ENCODE data around the gene ZNF416.

Gene ZNF416

GRCh38 chr19:57599761-57600383, 21.2 kb upstream of the ZNF416 start, which contains the start of gene ZNF530:
Gene ZNF530, plus strand, starts transcription at chr19:57599885. Its CDS starts 4,461 bp downstream, at chr19:57604346.
- Histone ChIP-seq H4K20me1 (no peaks in the 10 kb centered on the region), H3K27ac (peak within 1 kb of the TSS; percentile 13 to 76 (median 70); a peak in 21 of 22 replicates), H3K36me3 (peaks cover 18 to 39% (median 35%) of the 10 kb centered on the region in 11 experiments), H3K9me3 (replicated peaks in 1 of 11) (peaks cover 8 to 35% (median 20%) of the 10 kb centered on the region in 11 experiments; a peak in 21 of 22 replicates), H3K27me3 (no peaks in the 10 kb centered on the region), H3K4me2 (peak within 1 kb of the TSS; percentile 94 to 100 (median 97)), H3K9ac (peak within 1 kb of the TSS; percentile 74 to 88 (median 83)), H3K4me3 (peak within 1 kb of the TSS; percentile 74 to 95 (median 88)), H3K4me1 (peaks cover 9 to 19% (median 12%) of the 10 kb centered on the region in 10 experiments)
- TF ChIP-seq Cebpa-rat (IDR thresholded peaks at IDR 0.05), result no peak

GRCh38 chr19:57599377-57599760, 20.7 kb upstream of the ZNF416 start:
- TF ChIP-seq Cebpa-rat (IDR thresholded peaks at IDR 0.05), result no peak
- H3K4me3 ChIP-seq, result peak overlapping the region; percentile 74 to 95 (median 88)
- H3K4me2 ChIP-seq, result peak overlapping the region; percentile 46 to 100 (median 97); a peak in 21 of 22 replicates
- H3K36me3 ChIP-seq, result peaks cover 13 to 34% (median 30%) of the 10 kb centered on the region in 11 experiments
- H3K9ac ChIP-seq, result peak overlapping the region in 10 of 11 experiments; percentile 74 to 88 (median 83); a peak in 18 of 22 replicates
- no peaks in the 10 kb centered on the region for H3K27me3 ChIP-seq
- peak overlapping the region in 8 of 11 experiments; percentile 32 to 76 (median 70); a peak in 9 of 22 replicates for H3K27ac ChIP-seq
- H3K9me3 ChIP-seq (replicated peaks in 1 of 11), result peaks cover 8 to 30% (median 21%) of the 10 kb centered on the region in 11 experiments; a peak in 21 of 22 replicates
- no peaks in the 10 kb centered on the region for H4K20me1 ChIP-seq
- H3K4me1 ChIP-seq, result peaks cover 9 to 19% (median 12%) of the 10 kb centered on the region in 10 experiments

- no peak for TF ChIP-seq Cebpa-rat (IDR thresholded peaks at IDR 0.05)
- H3K27ac ChIP-seq, result no peak overlapping the region
- peak overlapping the region in 6 of 10 experiments; percentile 5 to 54 (median 20); a peak in 4 of 20 replicates for H3K4me3 ChIP-seq
- H4K20me1 ChIP-seq, result no peaks in the 10 kb centered on the region
- peaks cover 87 to 94% (median 90%) of the 10 kb centered on the region in 11 experiments for H3K9me3 ChIP-seq (replicated peaks in 1 of 11)
- no peaks in the 10 kb centered on the region; a peak in 2 of 22 replicates for H3K27me3 ChIP-seq
- no peak overlapping the region for H3K9ac ChIP-seq
- peaks cover 74 to 83% (median 77%) of the 10 kb centered on the region in 11 experiments for H3K36me3 ChIP-seq
- peaks cover 16 to 22% (median 17%) of the 10 kb centered on the region in 10 experiments for H3K4me1 ChIP-seq
- no peak overlapping the region for H3K4me2 ChIP-seq
These were observed 8.8 kb upstream of the ZNF416 start for GRCh38 chr19:57587529-57587928.

- H4K20me1 ChIP-seq, result no peaks in the 10 kb centered on the region
- peaks cover 59 to 90% (median 68%) of the 10 kb centered on the region in 11 experiments for H3K9me3 ChIP-seq (replicated peaks in 1 of 11)
- H3K4me2 ChIP-seq, result peak within 1 kb of the TSS; percentile 85 to 98 (median 94)
- peak within 1 kb of the TSS; percentile 64 to 91 (median 86); a peak in 21 of 22 replicates for H3K27ac ChIP-seq
- no peaks in the 10 kb centered on the region for H3K27me3 ChIP-seq
- peaks cover 16 to 27% (median 22%) of the 10 kb centered on the region in 10 experiments for H3K4me1 ChIP-seq
- no peak for TF ChIP-seq Cebpa-rat (IDR thresholded peaks at IDR 0.05)
- peak within 1 kb of the TSS; percentile 86 to 93 (median 88) for H3K9ac ChIP-seq
- H3K4me3 ChIP-seq, result peak within 1 kb of the TSS; percentile 82 to 94 (median 90)
- H3K36me3 ChIP-seq, result peaks cover 36 to 46% (median 40%) of the 10 kb centered on the region in 11 experiments
These were observed 5.1 kb upstream of the ZNF416 start, which contains the start of gene ZIK1 for GRCh38 chr19:57583521-57584416. Gene ZIK1, plus strand, starts transcription at chr19:57584145. Its CDS starts 212 bp downstream, at chr19:57584357.

GRCh38 chr19:57583104-57583520, 4.4 kb upstream of the ZNF416 start:
- no peak for TF ChIP-seq Cebpa-rat (IDR thresholded peaks at IDR 0.05)
- Histone ChIP-seq H3K9ac (peak overlapping the region in 10 of 11 experiments; percentile 77 to 93 (median 88); a peak in 18 of 22 replicates), H3K4me1 (peaks cover 16 to 29% (median 23%) of the 10 kb centered on the region in 10 experiments), H3K4me3 (peak overlapping the region; percentile 82 to 94 (median 90)), H3K27ac (peak overlapping the region; percentile 64 to 91 (median 86); a peak in 21 of 22 replicates), H4K20me1 (no peaks in the 10 kb centered on the region), H3K36me3 (peaks cover 30 to 39% (median 33%) of the 10 kb centered on the region in 11 experiments), H3K9me3 (replicated peaks in 1 of 11) (peaks cover 53 to 84% (median 62%) of the 10 kb centered on the region in 11 experiments), H3K4me2 (peak overlapping the region; percentile 49 to 94 (median 84)), H3K27me3 (no peaks in the 10 kb centered on the region)

- H3K27me3 ChIP-seq, result no peaks in the 10 kb centered on the region
- H4K20me1 ChIP-seq, result no peaks in the 10 kb centered on the region
- no peak overlapping the region for H3K4me2 ChIP-seq
- peaks cover 8 to 19% (median 14%) of the 10 kb centered on the region in 10 experiments for H3K4me1 ChIP-seq
- H3K27ac ChIP-seq, result no peak overlapping the region
- H3K9ac ChIP-seq, result no peak overlapping the region
- TF ChIP-seq Cebpa-rat (IDR thresholded peaks at IDR 0.05), result no peak
- peaks cover 54 to 63% (median 62%) of the 10 kb centered on the region in 11 experiments for H3K36me3 ChIP-seq
- H3K4me3 ChIP-seq, result peak overlapping the region in 4 of 10 experiments; percentile 5 to 91 (median 58); a peak in 5 of 20 replicates
- peaks cover 61 to 91% (median 71%) of the 10 kb centered on the region in 11 experiments for H3K9me3 ChIP-seq (replicated peaks in 1 of 11)
These were observed 2.0 kb downstream of the ZNF416 start for GRCh38 chr19:57576661-57577060.

GRCh38 chr19:57572415-57572947, 6.2 kb downstream of the ZNF416 start:
- Histone ChIP-seq H3K9me3 (replicated peaks in 1 of 11) (peaks cover 99 to 100% (median 100%) of the 10 kb centered on the region in 11 experiments), H3K9ac (no peak overlapping the region), H3K4me3 (peak overlapping the region in 9 of 10 experiments; percentile 6 to 48 (median 36); a peak in 15 of 20 replicates), H4K20me1 (no peaks in the 10 kb centered on the region), H3K4me1 (peaks cover 1 to 3% (median 3%) of the 10 kb centered on the region in 10 experiments; a peak in 18 of 20 replicates), H3K4me2 (no peak overlapping the region), H3K36me3 (peaks cover 76 to 88% (median 82%) of the 10 kb centered on the region in 11 experiments), H3K27me3 (no peaks in the 10 kb centered on the region), H3K27ac (no peak overlapping the region)
- TF ChIP-seq Cebpa-rat (IDR thresholded peaks at IDR 0.05), result no peak

- H3K4me3 ChIP-seq, result peak overlapping the region in 4 of 10 experiments; percentile 8 to 48 (median 17); a peak in 2 of 20 replicates
- no peak overlapping the region for H3K4me2 ChIP-seq
- H4K20me1 ChIP-seq, result no peaks in the 10 kb centered on the region
- no peak overlapping the region for H3K27ac ChIP-seq
- peaks cover 100% of the 10 kb centered on the region in 11 experiments for H3K9me3 ChIP-seq (replicated peaks in 1 of 11)
- no peak overlapping the region for H3K9ac ChIP-seq
- peaks cover 59 to 81% (median 68%) of the 10 kb centered on the region in 11 experiments for H3K36me3 ChIP-seq
- no peak for TF ChIP-seq Cebpa-rat (IDR thresholded peaks at IDR 0.05)
- H3K27me3 ChIP-seq, result no peaks in the 10 kb centered on the region
- H3K4me1 ChIP-seq, result no peaks in the 10 kb centered on the region
These were observed 8.0 kb downstream of the ZNF416 start for GRCh38 chr19:57570707-57571106.

Measured in BLaER1 treated with 17β-estradiol and CSF1 and Interleukin-3, amounts not matched to agents 10 nM and 100 nM (cell line).